Pulmonary artery endothelial cell (primary cell): ENCODE measurements around the gene CCDC69. TPM values are rescaled to one million over a fixed set of nuclear protein-coding genes. Genes with fewer than 3 reads are reported as not detected.
"Not testable (repeated sequence)": the region's sequence is repeated elsewhere in the genome, so short reads cannot be mapped to it uniquely, and the experiment has no call there.

Source experiments
- DNase-seq: peaks from one replicate; pipeline ENCODE4 v3.0.0-alpha.2; 2011; ENCODE audit warnings: low read depth, low spot score
- total RNA-seq: library from RNA; depleted of rRNA; stranded (reverse); fragments of >200 nt; gene quantifications from 2 replicates; pipeline ENCODE4 v1.2.3, GENCODE V29; 2014

The CCDC69 gene, protein sequence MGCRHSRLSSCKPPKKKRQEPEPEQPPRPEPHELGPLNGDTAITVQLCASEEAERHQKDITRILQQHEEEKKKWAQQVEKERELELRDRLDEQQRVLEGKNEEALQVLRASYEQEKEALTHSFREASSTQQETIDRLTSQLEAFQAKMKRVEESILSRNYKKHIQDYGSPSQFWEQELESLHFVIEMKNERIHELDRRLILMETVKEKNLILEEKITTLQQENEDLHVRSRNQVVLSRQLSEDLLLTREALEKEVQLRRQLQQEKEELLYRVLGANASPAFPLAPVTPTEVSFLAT
- 8.2 and 8.9 TPM in 2 replicates for total RNA-seq

DNA sequence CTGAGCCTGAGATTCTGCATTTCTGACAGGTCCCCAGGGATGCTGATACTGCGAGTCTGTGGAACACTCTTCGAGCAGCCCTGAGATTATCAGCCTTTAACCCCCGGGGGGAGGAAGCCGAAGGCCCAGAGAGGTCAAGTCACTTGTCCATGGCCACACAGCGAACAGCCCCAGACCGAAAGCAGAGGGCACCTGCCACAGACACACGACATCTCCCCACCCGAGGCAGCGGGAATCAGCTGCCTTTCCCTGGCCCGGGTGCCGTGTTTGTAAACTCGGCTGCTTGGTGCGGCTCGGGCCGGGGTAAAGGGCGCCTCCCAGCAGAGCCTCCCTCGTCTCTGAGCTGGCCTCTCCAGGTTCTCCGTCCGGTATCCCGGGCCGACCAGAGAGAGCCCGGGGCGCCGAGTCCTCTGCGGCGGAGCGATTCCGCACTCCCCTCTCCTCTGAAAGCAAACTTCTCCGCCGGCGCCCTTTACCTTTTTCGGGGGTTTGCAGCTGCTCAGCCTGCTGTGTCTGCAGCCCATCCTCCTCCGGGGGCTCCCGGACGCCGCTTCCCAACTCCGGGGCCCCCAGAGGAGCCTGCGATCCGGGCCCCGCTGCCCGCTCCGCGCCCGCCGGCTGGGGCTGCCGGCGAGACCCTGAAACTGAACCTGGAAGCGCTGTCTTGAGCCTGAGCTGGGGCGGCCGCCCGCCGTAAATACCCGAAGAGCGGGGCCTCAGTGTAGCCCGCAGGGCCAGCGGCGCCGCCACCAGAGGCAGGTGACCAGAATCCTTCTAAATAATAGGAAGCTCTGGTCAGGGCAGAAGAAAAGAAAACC lies at the start of gene CCDC69:
CCDC69 (minus strand) TSS at position 646 of the 818 bp plus-strand sequence; CDS start at position 524, 122 bp downstream.
- peak; percentile 37 for DNase-seq

DNA sequence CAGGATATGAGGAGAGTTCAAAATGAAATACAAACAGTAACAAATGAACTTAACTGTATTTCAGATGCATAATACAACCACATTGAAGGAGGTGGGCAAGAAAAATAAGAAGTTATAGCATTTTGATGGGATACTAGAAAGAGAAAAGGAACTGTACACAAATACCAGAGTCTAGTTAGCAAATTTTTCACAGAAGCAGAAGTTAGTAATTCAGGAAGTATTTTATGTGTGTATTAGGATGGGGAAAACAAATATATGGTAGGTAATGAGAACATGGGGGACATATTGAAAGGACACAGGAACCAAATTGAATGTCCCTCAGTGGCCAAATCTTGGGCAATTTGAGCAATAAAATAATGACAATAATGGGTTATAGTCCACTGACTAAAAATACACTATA lies 47.4 kb upstream of the CCDC69 start:
- DNase-seq = no peak

DNA sequence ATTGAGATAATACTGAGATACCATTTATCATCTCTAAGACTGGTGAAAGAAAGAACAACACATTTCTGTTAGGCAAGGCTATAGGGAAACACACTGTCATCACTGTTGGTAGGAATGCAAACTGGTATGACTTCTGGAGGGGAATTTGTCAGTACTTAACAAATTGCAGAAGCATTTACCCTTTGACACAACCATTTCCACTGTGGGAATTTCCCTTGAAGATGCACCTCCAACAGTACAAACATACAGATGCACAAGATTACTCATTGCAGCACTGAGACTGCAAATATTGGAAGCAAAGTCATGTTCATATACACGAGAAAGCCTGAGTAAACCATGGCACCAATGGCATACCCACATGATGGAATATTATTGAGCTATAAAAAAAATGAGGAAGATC lies 46.7 kb upstream of the CCDC69 start:
- DNase-seq = peak; percentile 11

DNA sequence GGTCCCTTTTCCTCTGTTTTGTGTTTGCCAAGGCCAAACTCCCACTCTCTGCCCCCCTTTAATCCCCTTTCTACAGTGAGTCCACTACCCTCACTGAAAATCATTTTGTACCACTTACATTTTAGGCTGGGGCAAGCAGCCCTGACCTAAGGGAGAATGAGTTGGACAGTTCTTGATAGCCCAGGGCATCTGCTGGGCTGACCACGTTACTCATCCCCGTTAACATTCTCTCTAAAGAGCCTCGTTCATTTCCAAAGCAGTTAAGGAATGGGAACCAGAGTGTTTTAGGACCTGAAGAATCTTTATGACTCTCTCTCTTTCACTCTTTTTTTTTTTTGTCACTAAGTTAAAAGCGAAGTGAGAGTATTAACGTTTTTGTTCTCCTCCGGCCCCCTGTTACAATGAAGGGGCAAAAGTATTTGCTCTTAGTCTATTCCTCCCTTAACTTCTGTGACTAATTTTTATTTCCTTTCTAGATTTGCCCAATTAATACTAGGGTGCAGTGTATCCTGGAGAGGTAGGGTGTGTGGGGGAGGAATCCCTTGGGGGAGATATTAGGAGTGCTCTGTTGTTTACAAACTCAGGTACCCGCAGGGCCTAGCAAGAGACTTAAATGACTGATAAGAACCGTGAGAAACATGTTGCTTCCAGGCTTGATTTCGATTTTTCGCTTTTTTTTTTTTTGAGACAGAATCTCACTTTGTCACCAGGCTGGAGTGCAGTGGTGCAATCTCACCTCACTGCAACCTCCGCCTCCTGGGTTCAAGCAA lies 43.8 kb upstream of the CCDC69 start:
- DNase-seq = no peak

DNA sequence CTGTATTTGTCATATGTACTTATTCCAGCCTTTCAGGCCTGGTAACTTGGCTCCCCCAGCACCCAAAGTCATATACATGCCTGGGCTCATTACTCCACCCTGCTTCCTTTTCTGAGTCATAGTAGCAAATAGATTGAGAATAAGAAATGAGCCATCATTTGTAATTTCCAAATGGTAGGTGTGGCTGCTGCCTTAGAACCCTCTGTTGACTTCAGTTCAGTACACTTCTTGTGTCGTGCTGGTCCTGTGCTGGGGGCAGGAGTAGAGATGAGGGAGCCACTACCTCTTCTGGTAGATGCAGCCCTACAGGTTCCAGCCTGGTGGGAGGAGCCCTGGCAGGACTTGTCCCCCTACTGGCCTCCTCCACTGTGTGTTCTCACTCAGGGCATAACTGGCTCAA lies 40.2 kb upstream of the CCDC69 start:
- no peak for DNase-seq

DNA sequence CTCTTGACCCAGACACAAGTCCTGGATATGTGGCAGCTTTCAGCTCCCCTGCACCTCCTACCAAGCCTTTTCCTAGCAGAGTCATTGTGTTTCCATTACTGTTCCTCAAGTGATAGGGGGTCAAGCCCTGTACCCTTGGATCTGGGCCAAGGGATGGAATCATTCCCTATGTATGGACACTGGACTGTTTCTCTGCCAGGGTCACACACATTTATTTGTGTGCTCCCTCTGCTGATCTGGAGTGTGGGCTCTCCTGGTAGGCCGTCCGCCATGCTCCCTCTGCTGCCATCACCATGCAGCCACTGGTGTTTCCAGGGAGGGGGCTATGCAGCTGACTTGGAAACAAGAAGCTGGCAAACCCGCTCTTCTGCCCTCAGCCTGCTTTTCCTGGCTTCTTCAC lies 38.6 kb upstream of the CCDC69 start:
- no peak for DNase-seq

DNA sequence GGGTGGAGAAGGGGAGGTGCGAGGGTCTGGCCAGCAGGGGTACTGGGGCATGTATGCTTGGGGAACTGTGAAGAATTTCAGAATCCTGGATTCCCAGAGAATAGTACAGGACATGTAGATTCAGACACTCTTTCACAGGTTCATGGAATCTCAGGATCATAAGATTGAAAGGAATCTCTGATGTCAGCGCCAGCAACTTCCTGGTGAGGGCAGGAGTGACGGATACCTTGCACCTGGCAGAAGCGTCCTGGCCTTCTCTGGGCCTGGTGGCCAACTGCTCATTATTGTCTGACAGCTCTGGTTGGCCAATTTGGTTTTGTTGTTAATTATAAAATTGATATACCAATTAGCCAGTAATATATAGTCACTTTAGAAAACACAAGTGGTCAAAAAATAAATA lies 36.0 kb upstream of the CCDC69 start:
- DNase-seq = no peak

DNA sequence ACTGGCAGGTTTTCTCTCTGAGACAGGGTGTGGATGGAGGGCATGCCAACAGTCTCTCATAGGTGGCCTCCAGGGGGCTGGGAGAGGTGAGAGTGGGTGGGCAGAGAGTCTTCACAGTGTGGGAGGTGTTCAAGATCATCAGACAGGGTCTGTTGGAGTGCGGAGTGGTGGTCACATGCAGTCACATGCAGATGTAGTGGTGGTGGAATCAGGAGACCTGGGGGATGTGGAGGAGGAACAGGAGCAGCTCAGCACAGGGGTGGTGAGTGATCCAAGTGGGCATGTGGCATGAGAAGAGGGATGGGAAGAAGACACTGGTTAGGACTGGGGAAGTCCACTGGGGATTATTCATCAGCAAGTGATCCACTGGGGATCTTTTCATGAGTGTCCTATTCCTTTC lies 34.9 kb upstream of the CCDC69 start:
- DNase-seq = no peak

DNA sequence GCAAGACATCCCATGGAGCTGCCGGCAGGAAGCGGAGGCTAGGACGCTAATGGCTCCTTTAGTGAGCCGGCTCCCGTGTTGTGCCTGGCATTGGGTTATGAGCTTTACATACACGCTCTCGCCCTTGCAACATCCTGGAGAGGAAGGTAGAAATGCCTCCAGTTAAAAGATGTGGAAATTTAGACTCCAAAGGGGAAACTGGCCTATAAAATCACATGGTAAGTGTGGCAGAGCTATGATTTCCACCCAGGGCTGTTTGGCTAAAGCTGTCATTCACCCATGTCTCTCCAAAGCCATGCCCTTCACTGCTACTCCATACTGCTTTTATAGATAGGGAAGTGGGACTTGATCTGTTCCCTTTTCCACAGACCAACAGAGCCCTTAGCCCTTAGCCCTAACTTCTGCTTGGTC lies 34.3 kb upstream of the CCDC69 start:
- no peak for DNase-seq

DNA sequence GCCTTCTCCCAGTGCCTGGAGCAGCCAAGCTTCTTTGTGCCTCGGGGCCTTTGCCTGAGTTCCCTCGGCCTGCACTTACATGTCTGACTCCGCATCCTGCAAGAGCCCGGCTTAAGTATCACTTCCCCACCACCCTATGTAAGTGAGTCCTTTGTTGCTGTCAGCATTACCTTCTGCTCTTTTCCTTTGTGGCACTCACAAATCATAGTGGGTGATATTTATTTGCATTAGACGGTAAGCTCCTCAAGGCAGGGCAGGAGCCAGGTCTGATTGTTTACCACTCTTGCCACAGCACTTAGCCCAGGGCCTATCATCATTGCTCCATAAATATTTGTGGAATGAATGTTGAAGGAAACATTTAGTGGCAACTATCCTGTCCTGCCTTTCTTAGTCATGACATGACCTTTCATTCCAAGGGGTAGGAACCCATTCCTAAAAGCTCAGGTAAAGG lies 33.9 kb upstream of the CCDC69 start:
- no peak for DNase-seq

DNA sequence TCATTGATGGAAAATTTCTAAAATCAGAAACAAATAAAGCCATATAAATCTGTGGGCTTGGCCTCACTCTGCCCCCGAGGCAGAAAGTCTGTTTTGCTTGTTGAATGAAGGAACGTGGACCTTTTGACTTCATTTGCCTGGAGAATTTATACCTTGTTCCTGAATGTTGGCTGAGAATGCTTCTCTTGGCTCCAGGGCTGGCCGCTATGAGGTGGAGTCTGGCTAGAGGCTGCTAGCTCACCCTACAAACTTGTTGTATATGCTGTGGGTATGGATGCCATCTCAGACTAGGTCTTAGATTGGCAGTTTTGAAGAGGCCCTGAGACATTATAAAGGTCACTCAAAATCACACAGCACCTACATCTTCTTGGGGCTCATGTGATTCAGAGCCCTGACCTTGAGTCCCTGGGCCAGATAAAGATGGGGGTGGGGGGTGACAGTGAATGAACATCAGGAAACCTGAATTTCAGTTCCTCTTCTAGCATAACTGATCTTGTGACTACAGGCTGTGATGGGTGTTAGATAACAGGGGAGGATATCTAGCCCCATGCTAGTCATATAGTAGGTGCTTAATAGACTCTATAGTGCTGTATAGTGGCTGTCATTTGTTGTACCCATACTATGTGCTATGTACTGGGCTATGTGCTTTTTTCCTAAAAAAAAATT lies 31.9 kb upstream of the CCDC69 start:
- DNase-seq = no peak

DNA sequence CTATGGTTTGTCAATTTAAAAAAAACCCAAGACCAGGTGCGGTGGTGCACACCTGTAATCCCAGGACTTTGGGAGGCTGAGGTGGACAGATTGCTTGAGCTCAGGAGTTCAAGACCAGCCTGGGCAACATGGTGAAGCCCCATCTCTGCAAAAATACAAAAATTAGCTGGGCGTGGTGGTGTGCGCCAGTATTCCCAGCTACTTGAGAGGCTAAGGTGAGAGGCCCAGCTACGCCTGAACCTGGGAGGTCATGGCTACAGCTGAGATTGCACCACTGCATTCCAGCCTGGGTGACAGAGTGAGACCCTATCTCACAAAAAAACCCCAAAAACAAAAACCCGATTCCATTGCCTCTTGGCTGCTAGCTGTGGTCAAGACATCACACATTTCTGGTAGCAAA lies 31.1 kb upstream of the CCDC69 start:
- not testable (repeated sequence) for DNase-seq

DNA sequence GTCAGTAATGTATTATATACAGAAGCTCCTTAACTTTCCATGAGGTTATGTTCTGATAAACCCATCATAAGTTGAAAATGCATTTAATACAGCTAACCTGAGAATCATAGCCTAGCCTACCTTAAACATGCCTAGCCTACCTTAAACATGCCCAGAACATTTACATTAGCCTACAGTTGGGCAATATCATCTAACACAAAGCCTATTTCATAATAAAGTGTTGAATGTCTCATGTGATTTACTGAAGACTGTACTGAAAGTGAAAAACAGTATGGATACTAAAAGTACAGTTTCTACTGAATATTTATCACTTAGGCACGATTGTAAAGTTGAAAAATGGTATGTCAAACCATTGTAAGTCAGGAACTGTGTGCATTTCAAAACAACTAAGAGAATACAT lies 30.7 kb upstream of the CCDC69 start:
- no peak for DNase-seq

DNA sequence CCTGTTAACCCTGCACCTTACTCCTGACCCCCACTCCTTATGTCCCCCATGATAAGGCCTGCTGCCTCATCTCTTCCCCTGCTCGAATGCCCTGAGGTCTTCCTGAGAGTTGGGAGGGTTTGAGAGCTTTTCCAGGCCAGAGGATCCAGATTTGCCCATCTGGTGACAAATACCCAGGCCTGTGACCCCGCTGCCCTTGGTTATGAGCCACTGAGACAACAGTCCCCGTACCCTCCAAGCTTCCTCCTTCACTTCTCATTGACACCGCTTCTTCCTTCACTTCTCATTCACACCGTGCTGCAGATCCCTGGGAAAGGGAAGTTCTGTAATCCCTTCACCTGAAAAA lies 29.7 kb upstream of the CCDC69 start:
- no peak for DNase-seq

DNA sequence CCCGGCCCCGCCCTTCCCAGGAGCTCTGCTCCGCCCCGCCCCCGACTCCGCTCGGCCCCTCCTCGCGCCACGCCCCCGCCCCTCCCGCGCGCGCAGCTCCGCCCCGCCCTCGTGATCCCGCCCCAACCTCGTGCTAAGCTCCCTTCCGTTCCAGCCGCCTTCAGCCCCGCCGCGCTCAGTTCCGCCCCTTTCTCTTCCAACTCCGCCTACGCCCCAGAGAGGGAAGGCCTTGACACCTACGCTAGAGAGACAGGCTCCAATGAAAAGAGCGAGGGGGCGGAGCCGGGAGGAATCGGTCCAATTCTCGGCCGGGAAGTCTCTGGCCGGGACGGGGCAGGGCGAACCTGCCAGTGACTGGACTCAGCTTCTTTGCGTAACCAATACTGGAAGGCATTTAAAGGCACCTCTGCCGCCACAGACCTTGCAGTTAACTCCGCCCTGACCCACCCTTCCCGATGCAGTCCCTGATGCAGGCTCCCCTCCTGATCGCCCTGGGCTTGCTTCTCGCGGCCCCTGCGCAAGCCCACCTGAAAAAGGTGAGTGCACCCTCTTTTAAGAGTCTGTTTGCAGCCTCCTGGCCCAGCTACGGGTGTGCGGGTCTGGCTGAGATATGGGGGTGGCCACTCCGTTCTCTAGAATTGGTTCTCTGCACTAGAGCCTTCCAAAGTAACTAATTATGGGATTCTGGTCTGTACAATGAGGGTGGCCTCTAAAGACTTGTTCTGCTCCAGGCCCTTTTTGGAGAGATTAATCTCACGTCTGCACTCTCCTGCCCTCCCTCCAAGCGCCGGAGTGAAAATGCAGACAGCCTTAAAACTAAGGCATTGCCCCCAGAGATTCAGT lies 29.1 kb upstream of the CCDC69 start, which contains the start of gene GM2A:
GM2A (plus strand) TSS at position 424 of the 843 bp plus-strand sequence; CDS start at position 456, 32 bp downstream.
- DNase-seq = peak; percentile 97

DNA sequence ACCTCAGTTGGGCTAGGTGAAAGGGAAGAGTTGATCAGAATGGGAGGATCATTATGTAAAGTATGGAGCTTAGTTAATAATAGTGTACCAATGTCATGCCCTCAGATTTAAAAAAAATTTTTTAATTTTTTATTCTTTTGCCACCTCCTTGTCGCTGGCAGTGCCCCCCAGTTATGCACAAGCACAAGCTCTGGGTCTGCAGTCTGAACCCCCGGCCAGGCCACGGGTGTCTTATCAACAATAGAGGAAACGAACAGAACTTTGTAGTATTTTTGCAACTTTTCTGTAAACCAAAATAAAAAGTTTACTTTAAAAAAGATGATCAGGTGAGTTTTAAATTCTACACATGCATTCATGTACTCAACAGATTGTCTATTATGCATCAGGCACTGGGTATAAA lies 27.7 kb upstream of the CCDC69 start:
- DNase-seq = no peak

DNA sequence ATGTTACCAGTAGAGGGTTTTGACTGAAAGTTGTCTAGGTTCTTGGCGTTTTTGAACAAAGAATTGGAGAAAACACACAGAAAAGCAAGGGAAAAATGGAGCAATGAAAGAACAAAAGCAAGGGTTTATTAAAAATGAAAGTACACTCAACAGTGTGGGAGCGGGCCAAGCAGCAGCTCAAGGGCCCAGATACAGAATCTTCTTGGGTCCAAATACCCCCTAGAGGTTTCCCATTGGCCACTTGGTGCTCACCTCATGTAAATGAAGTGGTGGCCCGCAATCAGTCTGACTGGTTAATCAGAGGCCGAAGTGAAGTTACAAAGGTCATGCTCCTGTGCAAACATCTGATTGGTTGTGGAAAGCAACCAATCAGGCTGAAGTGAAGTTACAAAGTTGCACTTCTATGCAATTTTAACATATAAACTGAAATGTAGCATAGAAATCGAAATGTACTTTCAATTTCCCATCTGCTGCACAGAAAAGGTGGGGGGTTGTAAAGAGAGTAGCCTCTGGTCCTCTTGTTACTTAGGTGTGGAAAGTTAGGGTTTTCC lies 27.2 kb upstream of the CCDC69 start:
- DNase-seq = no peak

DNA sequence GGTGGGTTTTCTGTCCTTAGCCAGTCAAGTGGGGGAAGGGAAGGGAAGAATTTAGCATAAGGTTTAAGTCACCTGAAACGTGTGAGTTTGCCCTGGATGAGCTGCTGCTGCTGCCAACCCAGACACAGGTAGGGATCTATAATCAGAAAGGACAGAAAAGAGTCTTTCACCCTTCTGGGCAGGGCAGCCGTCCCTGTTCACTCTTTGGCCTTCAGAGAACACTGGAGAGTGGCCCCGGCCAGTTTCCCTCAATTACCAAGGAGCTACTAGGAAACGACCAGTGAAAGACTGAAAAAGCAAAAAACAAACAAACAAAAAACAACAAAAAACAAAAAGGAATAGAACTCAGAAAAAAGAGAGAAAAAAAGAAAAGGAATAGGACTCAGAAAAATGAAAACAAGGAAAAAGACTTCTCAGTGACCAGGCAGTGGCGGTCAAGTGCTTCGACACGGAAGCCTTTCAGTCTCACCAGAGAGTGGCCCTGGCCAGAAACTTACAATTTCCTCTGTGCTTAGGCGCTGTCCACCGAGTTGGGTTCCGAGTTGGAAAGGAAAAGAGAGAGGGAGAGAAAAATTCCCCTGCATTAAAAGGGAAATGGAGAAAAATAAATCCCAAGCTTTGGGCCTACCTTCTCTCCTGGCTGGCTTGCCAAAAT lies 26.6 kb upstream of the CCDC69 start:
- no peak for DNase-seq

DNA sequence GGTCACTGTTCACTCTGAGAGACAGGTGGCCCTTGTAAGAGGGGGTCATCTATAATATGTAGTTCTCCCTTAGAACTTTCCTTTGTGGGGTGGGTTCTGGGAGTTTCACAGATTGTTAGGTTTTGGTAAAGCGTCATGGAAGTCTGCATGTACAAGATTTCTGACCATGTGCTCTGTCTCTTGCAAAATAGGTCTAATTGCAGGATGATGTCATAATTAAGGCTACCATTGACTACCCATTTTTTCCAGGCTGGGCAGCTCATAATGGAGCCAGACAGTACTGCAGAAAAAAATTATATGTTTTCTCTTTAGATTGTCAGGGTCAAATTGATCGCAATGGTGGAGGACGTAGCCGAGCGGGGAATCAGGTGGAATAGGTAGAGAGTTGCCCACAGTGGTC lies 25.4 kb upstream of the CCDC69 start:
- DNase-seq = no peak

DNA sequence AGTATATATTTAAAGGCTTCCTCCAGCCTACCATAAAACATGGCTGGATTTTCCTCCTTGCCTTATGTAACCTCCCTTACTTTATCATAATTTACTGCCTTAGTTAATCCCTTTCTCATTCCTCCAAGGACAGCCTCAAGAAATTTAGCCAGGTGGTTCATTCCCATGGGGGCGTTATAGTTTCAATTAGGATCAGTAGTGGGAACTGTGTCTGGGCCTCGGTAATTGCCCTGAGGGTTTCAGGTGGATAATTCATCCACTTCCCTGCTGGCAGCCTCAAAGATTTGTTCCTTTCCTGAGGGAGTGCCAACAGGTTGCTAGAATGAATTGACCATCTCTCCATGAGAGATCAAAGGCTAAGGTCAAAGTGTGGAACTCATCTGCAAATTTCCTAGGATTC lies 24.8 kb upstream of the CCDC69 start:
- no peak for DNase-seq
